HepG2 (cell line): Measurements from ENCODE around the gene RGL1. TPM values are rescaled to one million over a fixed set of nuclear protein-coding genes. Genes with fewer than 3 reads are reported as not detected.
A peak's percentile ranks its signal among the peaks of the same experiment; 100 is the strongest.

Experiments used
- FOXP4 ChIP-seq: sonication (generic); formaldehyde crosslinking; IDR thresholded peaks from 2 replicates; pipeline ENCODE4 v1.4.0; 2020; ENCODE audit warnings: missing genetic modification reagents
- HMG20A ChIP-seq: IDR thresholded peaks from 2 replicates; pipeline ENCODE4 v1.6.1; 2016; ENCODE audit warnings: borderline replicate concordance
- HOXA3 ChIP-seq: sonication (generic); formaldehyde crosslinking; IDR thresholded peaks from 2 replicates; pipeline ENCODE4 v1.5.0; 2020; ENCODE audit warnings: missing genetic modification reagents
- ISL2 ChIP-seq: sonication (generic); formaldehyde crosslinking; IDR thresholded peaks from 2 replicates; pipeline ENCODE4 v1.5.0; 2020; ENCODE audit warnings: missing genetic modification reagents
- KDM4B ChIP-seq: sonication (generic); formaldehyde crosslinking; IDR thresholded peaks from 2 replicates; pipeline ENCODE4 v1.4.0; 2020; ENCODE audit warnings: missing genetic modification reagents
- MEF2D ChIP-seq: sonication (generic); formaldehyde crosslinking; IDR thresholded peaks from 2 replicates; pipeline ENCODE4 v1.5.1; 2020; ENCODE audit warnings: mild to moderate bottlenecking, missing genetic modification reagents
- PPARG ChIP-seq: conservative IDR thresholded peaks from 2 replicates; pipeline ENCODE4 v1.6.1; 2016; ENCODE audit warnings: missing biosample characterization, missing genetic modification reagents
- RARA ChIP-seq: IDR thresholded peaks from 2 replicates; pipeline ENCODE4 v1.6.1; 2016; ENCODE audit warnings: missing genetic modification reagents, missing compliant biosample characterization
- SAP130 ChIP-seq: IDR thresholded peaks from 2 replicates; pipeline ENCODE4 v1.6.1; 2016; ENCODE audit warnings: low read depth
- SP5 ChIP-seq: IDR thresholded peaks from 2 replicates; pipeline ENCODE4 v1.6.1; 2016; ENCODE audit warnings: low read depth, borderline replicate concordance
- TCF7L2 ChIP-seq: IDR thresholded peaks from 2 replicates; pipeline ENCODE4 v1.6.1; 2011; ENCODE audit warnings: mild to moderate bottlenecking, low read depth, low read length, moderate library complexity
- TEAD2 ChIP-seq: sonication (generic); formaldehyde crosslinking; IDR thresholded peaks from 2 replicates; pipeline ENCODE4 v1.9.0; 2021; ENCODE audit warnings: missing genetic modification reagents
- YY1 ChIP-seq: IDR thresholded peaks from 2 replicates; pipeline ENCODE4 v1.6.1; 2011; ENCODE audit warnings: low read length, low read depth, moderate library complexity, mild to moderate bottlenecking; ENCODE audit not compliant: insufficient read depth, insufficient replicate concordance
- ZFP1 ChIP-seq: IDR thresholded peaks from 2 replicates; pipeline ENCODE4 v1.6.1; 2016
- ZFX ChIP-seq: sonication (generic); formaldehyde crosslinking; IDR thresholded peaks from 2 replicates; pipeline ENCODE4 v1.4.0; 2020; ENCODE audit warnings: mild to moderate bottlenecking, low read depth, missing genetic modification reagents, moderate library complexity
- ZNF570 ChIP-seq: sonication (generic); formaldehyde crosslinking; IDR thresholded peaks from 2 replicates; pipeline ENCODE4 v1.4.0; 2020; ENCODE audit warnings: mild to moderate bottlenecking, missing genetic modification reagents, borderline replicate concordance
- polyA plus RNA-seq, 8 experiments: library from polyadenylated mRNA; depleted of rRNA in 3 of 8; stranded (reverse) in 7 of 8; unstranded in 1 of 8; fragments of >200 nt; fragmentation: Illumina TruSeq in 4 of 8; extraction: Trizol in 4 of 8; gene quantifications; 2 replicates each; pipeline versions ENCODE4 v1.2.1 to v1.2.3, GENCODE V29; 2011 to 2016; ENCODE audit warnings: low read depth in 4 of 8, missing spikeins in 1 of 8, mixed read lengths in 1 of 8; ENCODE audit not compliant: insufficient read depth in 1 of 8
- total RNA-seq, 5 experiments: library from RNA; depleted of rRNA; stranded (reverse); fragments of >200 nt; fragmentation: Illumina TruSeq; extraction: Trizol; gene quantifications; 2 replicates each; pipeline ENCODE4 v1.2.3, GENCODE V29; 2016; ENCODE audit warnings: low read depth in 1 of 5
- TF ChIP-seq, protein P1 (sequence below): IDR thresholded peaks from 2 replicates; pipeline ENCODE4 v1.4.0; 2020; ENCODE audit warnings: mild to moderate bottlenecking, missing genetic modification reagents

RGL1 gene
- total and polyA plus RNA-seq, 2 of the 13 experiments (the other 11 are each of a cell fraction or from before 2014, with no cell fraction given) = 3.5 to 4.7 TPM

DNA sequence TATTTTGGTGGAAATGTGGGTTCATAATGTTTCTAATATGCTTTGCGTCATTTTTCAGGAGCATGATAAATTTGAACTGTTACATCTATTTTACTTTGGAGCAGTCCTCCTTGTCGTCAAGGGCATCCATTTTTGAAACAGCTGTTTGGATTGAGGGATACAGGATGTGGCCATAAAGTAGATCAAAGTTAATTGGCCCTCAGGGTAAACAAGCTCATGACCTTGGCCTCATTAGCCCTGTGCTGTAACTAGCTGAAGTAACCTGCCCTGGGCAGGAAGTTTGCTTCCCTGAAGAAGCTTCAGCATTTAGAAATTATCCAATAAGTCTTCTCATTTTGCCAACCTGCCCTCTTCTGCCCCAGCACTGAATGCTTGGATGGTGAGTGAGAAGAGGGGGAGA is 24.8 kb upstream of the RGL1 start (continued):
- TF ChIP-seq, protein P1, sequence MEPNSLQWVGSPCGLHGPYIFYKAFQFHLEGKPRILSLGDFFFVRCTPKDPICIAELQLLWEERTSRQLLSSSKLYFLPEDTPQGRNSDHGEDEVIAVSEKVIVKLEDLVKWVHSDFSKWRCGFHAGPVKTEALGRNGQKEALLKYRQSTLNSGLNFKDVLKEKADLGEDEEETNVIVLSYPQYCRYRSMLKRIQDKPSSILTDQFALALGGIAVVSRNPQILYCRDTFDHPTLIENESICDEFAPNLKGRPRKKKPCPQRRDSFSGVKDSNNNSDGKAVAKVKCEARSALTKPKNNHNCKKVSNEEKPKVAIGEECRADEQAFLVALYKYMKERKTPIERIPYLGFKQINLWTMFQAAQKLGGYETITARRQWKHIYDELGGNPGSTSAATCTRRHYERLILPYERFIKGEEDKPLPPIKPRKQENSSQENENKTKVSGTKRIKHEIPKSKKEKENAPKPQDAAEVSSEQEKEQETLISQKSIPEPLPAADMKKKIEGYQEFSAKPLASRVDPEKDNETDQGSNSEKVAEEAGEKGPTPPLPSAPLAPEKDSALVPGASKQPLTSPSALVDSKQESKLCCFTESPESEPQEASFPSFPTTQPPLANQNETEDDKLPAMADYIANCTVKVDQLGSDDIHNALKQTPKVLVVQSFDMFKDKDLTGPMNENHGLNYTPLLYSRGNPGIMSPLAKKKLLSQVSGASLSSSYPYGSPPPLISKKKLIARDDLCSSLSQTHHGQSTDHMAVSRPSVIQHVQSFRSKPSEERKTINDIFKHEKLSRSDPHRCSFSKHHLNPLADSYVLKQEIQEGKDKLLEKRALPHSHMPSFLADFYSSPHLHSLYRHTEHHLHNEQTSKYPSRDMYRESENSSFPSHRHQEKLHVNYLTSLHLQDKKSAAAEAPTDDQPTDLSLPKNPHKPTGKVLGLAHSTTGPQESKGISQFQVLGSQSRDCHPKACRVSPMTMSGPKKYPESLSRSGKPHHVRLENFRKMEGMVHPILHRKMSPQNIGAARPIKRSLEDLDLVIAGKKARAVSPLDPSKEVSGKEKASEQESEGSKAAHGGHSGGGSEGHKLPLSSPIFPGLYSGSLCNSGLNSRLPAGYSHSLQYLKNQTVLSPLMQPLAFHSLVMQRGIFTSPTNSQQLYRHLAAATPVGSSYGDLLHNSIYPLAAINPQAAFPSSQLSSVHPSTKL (CRISPR knock-in tag) = peak; percentile 97
- peak; percentile 84 for TF ChIP-seq PPARG
- peak; percentile 90; the same call in 1 of the 2 replicates for TF ChIP-seq HMG20A
- no peak for TF ChIP-seq YY1
- peak; percentile 52; the same call in 1 of the 2 replicates for TF ChIP-seq SAP130 (CRISPR knock-in tag)
- no peak for TF ChIP-seq TEAD2 (CRISPR knock-in tag)
- TF ChIP-seq MEF2D (CRISPR knock-in tag) = peak; percentile 47; the same call in 1 of the 2 replicates
- TF ChIP-seq RARA (CRISPR knock-in tag) = peak; percentile 96
- 0 out of 2 replicates have a peak, but pooled peaks have one; percentile 49 for TF ChIP-seq KDM4B (CRISPR knock-in tag)
- TF ChIP-seq ZFX (CRISPR knock-in tag) = no peak
- TF ChIP-seq HOXA3 (CRISPR knock-in tag) = peak; percentile 35; the same call in 1 of the 2 replicates
- TF ChIP-seq ZNF570 (CRISPR knock-in tag) = no peak
- TF ChIP-seq SP5 (CRISPR knock-in tag) = 0 out of 2 replicates have a peak, but pooled peaks have one; percentile 32
- peak; percentile 64 for TF ChIP-seq FOXP4 (CRISPR knock-in tag)
- 0 out of 2 replicates have a peak, but pooled peaks have one; percentile 27 for TF ChIP-seq TCF7L2
- peak; percentile 47; the same call in 1 of the 2 replicates for TF ChIP-seq ISL2 (CRISPR knock-in tag)
- peak; percentile 100 for TF ChIP-seq ZFP1
